ENCODE results near the gene JPH3.
A peak's percentile ranks its signal among the peaks of the same experiment; 100 is the strongest.

JPH3 gene

GRCh38 chr16:87610026-87610425, 7.7 kb downstream of the JPH3 start:
- DNase-seq (ENCODE audit: insufficient read length, low spot score), result no peak
- no peak for TF ChIP-seq CTCF (IDR thresholded peaks at IDR 0.05; ENCODE audit: insufficient read depth, missing control alignments)
- no peak for FAIRE-seq

GRCh38 chr16:87611456-87611855, 9.1 kb downstream of the JPH3 start:
- TF ChIP-seq CTCF (IDR thresholded peaks at IDR 0.05; ENCODE audit: insufficient read depth, missing control alignments), result no peak
- FAIRE-seq (no peak), DNase-seq (ENCODE audit: insufficient read length, low spot score) (no peak)

GRCh38 chr16:87613961-87614360, 11.7 kb downstream of the JPH3 start:
- FAIRE-seq, result no peak
- TF ChIP-seq CTCF (IDR thresholded peaks at IDR 0.05; ENCODE audit: insufficient read depth, missing control alignments), result no peak
- no peak for DNase-seq (ENCODE audit: insufficient read length, low spot score)

- DNase-seq (ENCODE audit: insufficient read length, low spot score) (no peak), FAIRE-seq (no peak)
- no peak for TF ChIP-seq CTCF (IDR thresholded peaks at IDR 0.05; ENCODE audit: insufficient read depth, missing control alignments)
Measured at GRCh38 chr16:87615621-87616041, 13.3 kb downstream of the JPH3 start.

GRCh38 chr16:87616556-87616955, 14.2 kb downstream of the JPH3 start:
- TF ChIP-seq CTCF (IDR thresholded peaks at IDR 0.05; ENCODE audit: insufficient read depth, missing control alignments), result no peak
- FAIRE-seq (no peak), DNase-seq (ENCODE audit: insufficient read length, low spot score) (no peak)

- FAIRE-seq, result no peak
- no peak for DNase-seq (ENCODE audit: insufficient read length, low spot score)
- TF ChIP-seq CTCF (IDR thresholded peaks at IDR 0.05; ENCODE audit: insufficient read depth, missing control alignments), result no peak
Measured at GRCh38 chr16:87618216-87618615, 15.9 kb downstream of the JPH3 start.

- FAIRE-seq (no peak), DNase-seq (ENCODE audit: insufficient read length, low spot score) (peak; percentile 2)
- TF ChIP-seq CTCF (IDR thresholded peaks at IDR 0.05; ENCODE audit: insufficient read depth, missing control alignments), result no peak
Measured at GRCh38 chr16:87619360-87620200, 17.3 kb downstream of the JPH3 start.

Measured in D721Med (cell line).